K562 (cell line): Measurements from ENCODE around the gene EMILIN1. TPM values are rescaled to one million over a fixed set of nuclear protein-coding genes. Genes with fewer than 3 reads are reported as not detected.

ENCODE experiments used
- BDP1 ChIP-seq: IDR thresholded peaks from 3 replicates; pipeline ENCODE4 v1.6.1; 2011; ENCODE audit not compliant: insufficient read length, insufficient read depth
- DACH1 ChIP-seq: fragments of 450-650 bp; IDR thresholded peaks from 2 replicates; pipeline ENCODE4 v1.6.1; 2018; ENCODE audit not compliant: partially characterized antibody
- HDAC1 ChIP-seq, 2 experiments: fragments of 450-650 bp; IDR thresholded peaks; 2 replicates each; pipeline ENCODE4 v1.6.1; 2016 to 2017; ENCODE audit warnings: inconsistent platforms in 1 of 2, mild to moderate bottlenecking in 1 of 2, moderate library complexity in 1 of 2
- ZBTB7A ChIP-seq: IDR thresholded peaks from 2 replicates; pipeline ENCODE4 v1.6.1; 2011; ENCODE audit warnings: low read depth, mild to moderate bottlenecking, low read length, moderate library complexity, borderline replicate concordance; ENCODE audit not compliant: control insufficient read depth
- ZMIZ1 ChIP-seq, 2 experiments: fragments of 150-350 bp in 1 of 2; IDR thresholded peaks; 2 replicates each; pipeline ENCODE4 v1.6.1; 2012 to 2016; ENCODE audit warnings: low read depth in 2 of 2, low read length in 2 of 2, mild to moderate bottlenecking in 1 of 2, moderate library complexity in 1 of 2
- ZNF133 ChIP-seq: fragments of 250-450 bp; sonication (Bioruptor Pico); IDR thresholded peaks from 2 replicates; pipeline ENCODE4 v1.4.0; 2020; ENCODE audit warnings: mild to moderate bottlenecking
- polyA plus RNA-seq, 8 experiments: library from polyadenylated mRNA; depleted of rRNA in 4 of 8; stranded (reverse) in 5 of 8; unstranded in 3 of 8; fragments of >200 nt; fragmentation: Nextera tagmentation in 2 of 8; fragmentation: Illumina TruSeq in 1 of 8; extraction: Ambion mirVana in 2 of 8; extraction: Trizol in 1 of 8; gene quantifications; 2 replicates each; pipeline versions ENCODE4 v1.2.1 to v1.2.3, GENCODE V29; 2011 to 2014; ENCODE audit warnings: inconsistent platforms in 1 of 8, missing spikeins in 1 of 8
- total RNA-seq, 7 experiments: library from RNA; depleted of rRNA in 6 of 7; stranded (reverse); fragments of >200 nt in 6 of 7; fragmentation: Illumina TruSeq in 2 of 7; extraction: Trizol in 2 of 7; gene quantifications; 2 replicates each; pipeline versions ENCODE4 v1.2.1 to v1.2.3, GENCODE V29; 2011 to 2021; ENCODE audit warnings: low replicate concordance in 1 of 7

EMILIN1 gene
- total and polyA plus RNA-seq, 9 of the 15 experiments (the other 6 are each of a cell fraction or from before 2014, with no cell fraction given): 0.04 to 2.7 (median 0.54) TPM; not detected in 2

- no peak for TF ChIP-seq BDP1
- no peak for TF ChIP-seq ZMIZ1 (IDR thresholded peaks at IDR 0.05; ENCODE audit: low read depth in 2 of 2, low read length in 2 of 2)
- TF ChIP-seq ZBTB7A: peak; percentile 38; the same call in 1 of the 2 replicates
- TF ChIP-seq ZNF133: 0 out of 2 replicates have a peak, but pooled peaks have one; percentile 27
- TF ChIP-seq HDAC1 (IDR thresholded peaks at IDR 0.05): peak in 1 of 2 experiments; percentile 50; a peak in 2 of 4 replicates
- no peak for TF ChIP-seq DACH1
Measured at GRCh38 chr2:27086724-27087593, 8.5 kb downstream of the EMILIN1 start, which contains the start of gene KHK (continued).
